IgD-negative memory B cell (primary cell): ENCODE measurements around the gene NTN1. TPM values are rescaled to one million over a fixed set of nuclear protein-coding genes. Genes with fewer than 3 reads are reported as not detected.

ENCODE experiments used
- H3K27ac Mint-ChIP-seq, 3 donors: one replicate each; pipeline ENCODE4 v1.8.0; 2020 to 2022; ENCODE audit warnings: mild to moderate bottlenecking in 3 of 3, mixed read lengths in 3 of 3, moderate library complexity in 1 of 3
- H3K27me3 Mint-ChIP-seq: one replicate; pipeline ENCODE4 v1.8.0; 2021; ENCODE audit warnings: mixed read lengths
- H3K36me3 Mint-ChIP-seq: one replicate; pipeline ENCODE4 v1.8.0; 2020; ENCODE audit warnings: mild to moderate bottlenecking, mixed read lengths
- H3K4me1 Mint-ChIP-seq, 3 donors: one replicate each; pipeline ENCODE4 v1.8.0; 2020 to 2022; ENCODE audit warnings: mixed read lengths in 3 of 3, mild to moderate bottlenecking in 1 of 3
- H3K4me3 Mint-ChIP-seq, 4 donors: one replicate each; pipeline ENCODE4 v1.8.0; 2020 to 2022; ENCODE audit warnings: mild to moderate bottlenecking in 4 of 4, mixed read lengths in 4 of 4, moderate library complexity in 3 of 4
- H3K9me3 Mint-ChIP-seq, 3 donors: one replicate each; pipeline ENCODE4 v1.8.0; 2020 to 2021; ENCODE audit warnings: mixed read lengths in 3 of 3, mild to moderate bottlenecking in 1 of 3
- polyA plus RNA-seq: library from polyadenylated mRNA; unstranded; fragments of 300-500 nt; fragmentation: Illumina TruSeq; gene quantifications from one replicate; pipeline ENCODE4 v1.2.3, GENCODE V29; 2021

NTN1 gene
- polyA plus RNA-seq, 1 donor from 2014 or later = not detected

- Mint-ChIP-seq H3K9me3 (peaks cover 0 to 4% (median 0%) of the 10 kb centered on the region in 3 donors), H3K36me3 (peaks cover 1% of the 10 kb centered on the region), H3K27me3 (peaks cover 7% of the 10 kb centered on the region), H3K4me3 (peak overlapping the region in 1 of 4 donors; percentile 43), H3K27ac (no peak overlapping the region), H3K4me1 (peaks cover 4 to 11% (median 9%) of the 10 kb centered on the region in 3 donors)
These were observed 178.6 kb downstream of the NTN1 start for GRCh38 chr17:9199571-9200551.

DNA sequence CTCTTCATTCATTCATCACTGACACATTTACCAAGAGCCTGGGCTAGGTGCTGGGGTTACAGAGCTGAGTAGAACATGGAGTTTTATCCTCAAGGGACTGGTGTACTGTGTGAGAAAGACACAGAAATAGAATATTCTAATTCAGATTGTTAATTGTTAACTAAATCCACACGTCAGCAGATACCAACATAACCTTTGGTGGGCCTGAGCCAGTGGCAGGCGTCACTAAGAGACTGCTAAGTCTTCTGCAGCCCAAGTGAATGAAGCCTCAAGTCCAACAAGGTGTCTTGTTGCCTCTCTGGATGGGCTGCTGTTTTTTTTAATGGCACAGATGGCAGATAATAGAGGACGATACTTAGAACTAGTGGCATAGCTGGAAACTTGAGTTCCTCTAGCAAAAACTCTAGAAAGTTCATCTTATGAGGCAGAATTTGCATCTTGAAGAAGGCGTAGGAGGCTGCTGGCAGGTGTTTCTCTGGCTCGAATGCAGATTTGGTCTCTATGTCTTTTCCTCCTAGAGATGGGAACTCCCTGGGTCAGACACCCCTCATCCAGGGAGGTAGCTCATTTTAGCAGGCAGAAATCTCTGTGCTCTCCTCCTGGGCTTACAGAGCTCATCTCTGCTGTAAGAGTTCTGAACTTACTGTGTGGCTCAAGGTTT, 179.5 kb downstream of the NTN1 start:
- peak overlapping the region in 2 of 3 donors; percentile 26 to 83 for H3K27ac Mint-ChIP-seq
- peaks cover 0 to 4% (median 0%) of the 10 kb centered on the region in 3 donors for H3K9me3 Mint-ChIP-seq
- H3K4me1 Mint-ChIP-seq = peaks cover 6 to 14% (median 13%) of the 10 kb centered on the region in 3 donors
- H3K27me3 Mint-ChIP-seq = peaks cover 7% of the 10 kb centered on the region
- H3K36me3 Mint-ChIP-seq = no peaks in the 10 kb centered on the region
- H3K4me3 Mint-ChIP-seq = peak overlapping the region in 1 of 4 donors; percentile 1

DNA sequence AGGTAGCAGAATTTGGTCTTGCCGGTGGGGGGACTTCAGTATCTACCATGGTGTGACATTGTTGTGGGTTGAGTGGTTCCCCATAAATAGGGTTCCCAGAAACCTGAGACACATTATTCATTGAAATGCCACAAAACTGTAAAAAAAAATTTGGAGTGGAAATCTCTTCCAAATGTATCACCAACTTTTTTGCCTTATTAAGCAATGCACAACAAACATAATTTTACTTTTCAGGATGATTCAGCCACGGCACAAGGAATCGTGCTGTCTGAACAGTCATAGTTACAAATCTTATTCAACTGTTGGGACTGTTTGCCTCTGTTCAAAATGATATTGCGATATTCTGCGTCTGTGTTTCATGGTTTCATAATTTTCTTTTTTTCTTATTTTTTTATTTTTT, 181.2 kb downstream of the NTN1 start:
- peaks cover 0 to 4% (median 0%) of the 10 kb centered on the region in 3 donors for H3K9me3 Mint-ChIP-seq
- peaks cover 7% of the 10 kb centered on the region for H3K27me3 Mint-ChIP-seq
- H3K36me3 Mint-ChIP-seq = no peaks in the 10 kb centered on the region
- no peak overlapping the region for H3K4me3 Mint-ChIP-seq
- H3K4me1 Mint-ChIP-seq = peaks cover 6 to 14% (median 13%) of the 10 kb centered on the region in 3 donors
- no peak overlapping the region for H3K27ac Mint-ChIP-seq

DNA sequence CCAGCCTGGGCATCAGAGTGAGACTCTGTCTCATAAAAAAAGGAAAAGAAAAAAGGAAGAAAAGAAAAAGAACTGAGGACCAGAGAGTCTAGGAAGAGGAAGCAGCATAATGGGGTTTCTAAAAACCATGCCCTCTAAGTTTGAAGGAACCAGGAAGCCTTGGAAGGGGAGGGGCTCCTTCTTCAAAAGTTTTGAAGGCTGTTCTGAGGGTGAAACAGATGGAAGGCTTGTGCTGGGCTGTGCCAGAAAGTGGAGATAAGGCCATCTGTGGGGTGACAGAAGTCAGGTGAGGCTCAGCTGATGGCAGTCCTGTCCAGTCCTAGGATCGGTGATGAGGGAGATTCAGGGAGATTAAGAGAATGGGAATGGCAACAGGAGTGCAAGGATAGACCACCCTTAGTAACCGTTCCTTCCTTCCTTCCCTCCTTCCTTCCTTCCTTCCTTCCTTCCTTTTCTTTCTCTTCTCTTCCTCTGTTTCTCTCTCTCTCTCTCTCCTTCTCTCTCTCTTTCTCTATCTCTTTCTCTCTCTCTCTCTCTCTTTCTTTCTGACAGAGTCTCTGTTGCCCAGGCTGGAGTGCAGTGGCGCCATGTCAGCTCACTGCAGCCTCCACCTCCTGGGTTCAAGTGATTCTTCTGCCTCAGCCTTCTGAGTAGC, 182.6 kb downstream of the NTN1 start:
- peaks cover 6 to 14% (median 13%) of the 10 kb centered on the region in 3 donors for H3K4me1 Mint-ChIP-seq
- no peak overlapping the region for H3K4me3 Mint-ChIP-seq
- no peaks in the 10 kb centered on the region for H3K36me3 Mint-ChIP-seq
- H3K27me3 Mint-ChIP-seq = peaks cover under 1% of the 10 kb centered on the region
- peaks cover 0 to 4% (median 0%) of the 10 kb centered on the region in 3 donors for H3K9me3 Mint-ChIP-seq
- no peak overlapping the region for H3K27ac Mint-ChIP-seq

GRCh38 chr17:9204637-9205329, 183.5 kb downstream of the NTN1 start:
- Mint-ChIP-seq H3K4me1 (peaks cover 6 to 14% (median 13%) of the 10 kb centered on the region in 3 donors), H3K4me3 (no peak overlapping the region), H3K27ac (peak overlapping the region in 1 of 3 donors; percentile 50), H3K27me3 (no peaks in the 10 kb centered on the region), H3K9me3 (peaks cover 0 to 4% (median 0%) of the 10 kb centered on the region in 3 donors), H3K36me3 (no peaks in the 10 kb centered on the region)

DNA sequence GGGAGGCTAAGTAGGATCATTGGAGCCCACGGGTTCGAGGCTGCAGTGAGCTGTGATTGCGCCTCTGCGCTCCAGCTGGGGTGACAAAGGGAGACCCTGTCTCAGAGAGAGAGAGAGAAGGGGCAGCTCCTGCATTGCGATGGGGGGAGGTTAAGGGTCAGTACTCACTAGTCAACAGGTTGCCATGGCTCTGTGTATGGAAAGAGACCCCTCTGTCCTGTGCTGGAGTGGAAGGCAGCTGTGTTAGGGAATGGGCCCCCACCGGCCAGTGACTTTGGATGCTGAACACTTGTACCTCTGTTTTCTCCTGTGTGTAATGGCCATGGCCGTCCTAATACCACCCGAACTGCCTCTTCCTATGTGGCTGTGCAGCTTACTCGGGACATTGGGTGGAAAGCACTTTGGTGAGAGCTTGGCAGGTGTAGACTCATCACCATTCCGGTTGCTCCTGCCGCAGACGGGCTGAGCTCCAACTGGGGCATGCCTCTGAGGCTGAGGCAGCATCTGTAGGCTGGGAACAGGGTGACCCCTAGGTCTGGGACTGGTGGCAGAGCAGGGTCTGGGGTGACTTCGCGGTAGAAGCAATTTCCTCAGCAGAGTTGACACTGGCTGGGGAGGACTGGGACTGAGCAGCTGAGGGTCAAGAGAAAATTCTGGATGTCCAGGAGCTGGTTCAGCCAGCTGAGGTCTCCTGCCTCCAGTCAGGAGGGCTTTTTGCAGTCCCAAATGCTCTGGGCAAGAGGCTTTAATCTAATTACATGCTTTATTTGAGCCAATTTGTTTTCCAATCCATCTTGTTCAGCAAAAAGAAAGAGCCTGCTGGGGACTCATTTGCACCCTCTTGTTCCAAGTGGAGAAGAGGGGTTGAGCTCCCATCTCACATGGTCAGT, 184.5 kb downstream of the NTN1 start:
- Mint-ChIP-seq H3K27ac (peak overlapping the region in 1 of 3 donors; percentile 35), H3K4me3 (no peak overlapping the region), H3K9me3 (peaks cover 0 to 4% (median 0%) of the 10 kb centered on the region in 3 donors), H3K27me3 (no peaks in the 10 kb centered on the region), H3K4me1 (peaks cover 5 to 14% (median 13%) of the 10 kb centered on the region in 3 donors), H3K36me3 (no peaks in the 10 kb centered on the region)

DNA sequence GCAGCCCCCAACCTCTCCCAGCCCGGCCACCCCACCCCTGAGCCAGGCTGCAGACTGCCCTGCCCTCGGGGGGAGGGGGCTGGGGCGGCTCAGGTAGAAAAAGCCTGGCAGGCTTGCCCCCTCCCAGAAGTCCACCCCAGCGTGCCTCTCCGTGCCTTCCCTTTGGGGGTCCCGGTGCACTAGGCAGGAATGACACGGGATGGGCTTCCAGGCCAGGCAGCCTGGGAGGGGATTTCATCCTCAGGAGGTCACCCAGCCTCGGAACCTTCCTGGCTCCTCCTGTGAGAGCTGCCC, 185.0 kb downstream of the NTN1 start:
- Mint-ChIP-seq H3K4me3 (no peak overlapping the region), H3K27me3 (no peaks in the 10 kb centered on the region), H3K4me1 (peaks cover 5 to 11% (median 8%) of the 10 kb centered on the region in 3 donors), H3K36me3 (no peaks in the 10 kb centered on the region), H3K9me3 (peaks cover 0 to 4% (median 0%) of the 10 kb centered on the region in 3 donors), H3K27ac (peak overlapping the region in 1 of 3 donors; percentile 35)

- Mint-ChIP-seq H3K36me3 (no peaks in the 10 kb centered on the region), H3K27me3 (no peaks in the 10 kb centered on the region), H3K4me3 (no peak overlapping the region), H3K4me1 (peaks cover 5 to 11% (median 8%) of the 10 kb centered on the region in 3 donors), H3K9me3 (peaks cover 0 to 4% (median 0%) of the 10 kb centered on the region in 3 donors), H3K27ac (peak overlapping the region in 1 of 3 donors; percentile 35)
These were observed 185.5 kb downstream of the NTN1 start for GRCh38 chr17:9206741-9207332.

DNA sequence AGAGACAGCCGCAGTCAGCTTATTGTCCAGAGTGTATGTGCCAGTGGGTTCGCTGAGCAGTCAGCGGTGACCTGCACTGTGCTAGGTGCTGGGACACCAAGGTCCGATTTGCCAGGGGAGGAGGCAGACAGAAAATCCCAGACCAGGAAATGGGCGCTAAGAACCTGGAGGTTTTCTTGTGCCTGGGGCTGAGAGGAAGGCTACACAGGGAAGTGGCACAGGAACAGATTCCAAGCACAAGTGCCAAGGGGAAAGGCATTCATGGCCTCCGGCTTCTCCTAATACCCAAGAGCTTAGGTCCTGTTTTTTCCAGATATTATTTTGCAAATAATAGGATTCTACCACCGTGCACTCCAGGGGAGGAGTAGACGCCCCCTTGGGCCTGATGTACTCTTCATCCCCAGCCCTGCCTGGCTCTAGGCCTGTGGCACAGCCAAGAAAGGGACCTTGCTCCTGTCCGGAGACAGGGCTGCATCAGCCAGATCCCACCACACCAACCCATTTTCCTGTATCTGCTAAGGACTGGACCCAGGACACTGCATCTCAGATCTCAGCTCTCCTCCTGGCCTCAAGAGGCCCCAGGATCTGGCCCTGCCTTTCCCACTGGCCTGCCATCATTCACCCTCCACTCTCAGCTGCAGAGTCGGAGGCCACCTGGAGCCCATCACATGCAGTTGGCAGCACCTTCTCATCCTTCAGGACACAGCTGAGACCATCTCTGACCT, 187.2 kb downstream of the NTN1 start:
- no peak overlapping the region for H3K4me3 Mint-ChIP-seq
- no peaks in the 10 kb centered on the region for H3K36me3 Mint-ChIP-seq
- H3K27ac Mint-ChIP-seq = peak overlapping the region in 1 of 3 donors; percentile 55
- H3K4me1 Mint-ChIP-seq = peaks cover 5 to 9% (median 8%) of the 10 kb centered on the region in 3 donors
- no peaks in the 10 kb centered on the region for H3K27me3 Mint-ChIP-seq
- peaks cover 0 to 4% (median 0%) of the 10 kb centered on the region in 3 donors for H3K9me3 Mint-ChIP-seq

DNA sequence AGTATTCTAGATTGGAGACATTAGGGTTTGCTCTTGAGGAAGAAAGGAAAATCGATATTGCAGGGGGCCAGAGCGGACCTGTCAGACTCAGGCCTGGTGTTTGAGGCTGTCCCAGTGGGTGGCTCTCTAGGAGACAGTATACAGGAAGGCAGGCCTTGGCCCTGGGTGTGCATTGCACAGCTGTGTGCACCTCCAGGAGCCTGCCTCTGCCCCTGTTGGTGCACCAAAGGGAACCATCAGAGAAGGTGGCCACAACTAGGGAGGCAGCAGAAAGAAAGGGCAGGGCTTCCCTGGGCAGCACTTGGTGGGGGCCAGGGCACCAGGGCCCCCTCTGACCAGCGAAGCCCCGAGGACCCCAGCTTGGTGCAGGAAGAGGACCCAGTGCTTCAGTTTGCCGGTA, 188.0 kb downstream of the NTN1 start:
- no peaks in the 10 kb centered on the region for H3K36me3 Mint-ChIP-seq
- H3K4me1 Mint-ChIP-seq = peaks cover 5 to 8% (median 5%) of the 10 kb centered on the region in 3 donors
- H3K9me3 Mint-ChIP-seq = peaks cover 0 to 2% (median 0%) of the 10 kb centered on the region in 3 donors
- no peak overlapping the region for H3K4me3 Mint-ChIP-seq
- no peaks in the 10 kb centered on the region for H3K27me3 Mint-ChIP-seq
- no peak overlapping the region for H3K27ac Mint-ChIP-seq

DNA sequence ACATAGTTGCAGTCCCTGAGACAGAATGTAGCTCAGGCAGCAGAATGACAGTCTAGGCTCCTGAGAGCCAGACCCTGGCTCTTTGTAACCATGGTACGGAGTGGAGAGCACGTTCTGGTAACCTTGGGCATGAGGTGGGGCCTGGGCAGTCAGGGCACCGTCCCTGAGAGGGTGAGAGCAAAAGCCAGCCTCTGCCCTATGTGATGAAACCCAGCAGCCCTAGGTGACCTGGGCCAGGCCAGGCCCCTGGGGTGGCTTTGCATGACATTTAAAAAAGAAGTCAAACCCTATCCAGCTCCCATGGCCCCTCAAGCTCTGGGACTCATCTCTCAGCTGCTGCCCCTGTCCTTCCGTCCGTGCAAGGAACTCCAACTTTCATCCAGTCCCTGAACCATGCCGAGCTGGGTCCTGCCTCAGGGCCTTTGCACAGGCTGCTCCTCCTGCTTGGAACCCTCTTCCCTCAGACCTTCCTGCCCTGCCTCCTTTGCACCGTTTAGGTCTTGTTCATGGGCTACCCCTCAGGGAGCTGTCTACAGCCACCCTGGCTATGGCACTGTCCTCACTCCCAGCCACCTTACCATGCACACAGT, 188.6 kb downstream of the NTN1 start:
- Mint-ChIP-seq H3K4me3 (no peak overlapping the region), H3K4me1 (peaks cover 2 to 4% (median 3%) of the 10 kb centered on the region in 3 donors), H3K9me3 (peaks cover 0 to under 1% (median 0%) of the 10 kb centered on the region in 3 donors), H3K27me3 (no peaks in the 10 kb centered on the region), H3K36me3 (no peaks in the 10 kb centered on the region), H3K27ac (no peak overlapping the region)

DNA sequence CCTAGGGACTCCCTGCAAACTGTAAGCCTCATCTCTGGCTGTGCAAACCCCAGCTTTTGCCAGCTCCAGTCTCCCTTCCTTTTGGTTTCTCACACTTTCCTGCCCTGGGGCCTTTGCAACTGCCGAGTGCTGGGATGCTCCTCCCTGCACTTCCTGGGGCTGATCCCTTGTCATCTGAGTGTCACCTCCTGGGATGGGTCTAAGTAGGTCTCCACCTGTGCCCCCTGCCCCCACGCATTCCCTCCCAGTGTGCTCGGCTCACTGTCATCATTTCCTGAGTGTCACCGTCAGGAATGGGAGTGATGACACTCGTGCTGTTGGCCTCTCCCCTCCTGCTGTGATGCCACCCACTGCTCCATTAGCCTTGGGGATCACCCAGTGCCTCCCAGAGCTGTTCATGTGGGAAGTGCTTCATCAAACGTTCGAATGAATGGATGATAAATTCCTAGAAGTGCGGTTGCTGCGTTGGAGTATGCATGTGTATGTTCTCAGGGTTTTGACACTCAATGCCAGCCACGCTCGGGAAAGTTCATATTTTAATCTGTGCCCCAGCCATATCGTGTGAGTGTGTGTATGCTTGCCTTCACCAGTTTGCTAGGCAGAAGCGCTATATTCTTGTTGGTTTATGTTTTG, 189.9 kb downstream of the NTN1 start:
- Mint-ChIP-seq H3K4me1 (no peaks in the 10 kb centered on the region), H3K27me3 (no peaks in the 10 kb centered on the region), H3K9me3 (peaks cover 7 to 12% (median 10%) of the 10 kb centered on the region in 3 donors), H3K36me3 (no peaks in the 10 kb centered on the region), H3K27ac (peak overlapping the region in 1 of 3 donors; percentile 35), H3K4me3 (no peak overlapping the region)
